OCI-M1 (cell line): ENCODE data around the gene TPCN1.
"Not testable (repeated sequence)": the region's sequence is repeated elsewhere in the genome, so short reads cannot be mapped to it uniquely, and the experiment has no call there.

Experiments used
- DNase-seq: peaks from one replicate; lab custom pipeline; 2025; lab: John Stamatoyannopoulos, UW

The TPCN1 gene

GRCh38 chr12:113196990-113197389, 24.3 kb upstream of the TPCN1 start:
- peak; percentile 90 for DNase-seq

GRCh38 chr12:113197518-113198077, 23.7 kb upstream of the TPCN1 start:
- no peak for DNase-seq

GRCh38 chr12:113198296-113198695, 23.0 kb upstream of the TPCN1 start:
- DNase-seq: no peak

- no peak for DNase-seq
Observed at GRCh38 chr12:113200021-113200797, 21.1 kb upstream of the TPCN1 start.

GRCh38 chr12:113201187-113202177, 19.8 kb upstream of the TPCN1 start:
- no peak for DNase-seq

- no peak for DNase-seq
Observed at GRCh38 chr12:113202300-113203075, 18.8 kb upstream of the TPCN1 start.

GRCh38 chr12:113203852-113204760, 17.2 kb upstream of the TPCN1 start:
- DNase-seq: peak; percentile 52

- peak; percentile 24 for DNase-seq
Observed at GRCh38 chr12:113204804-113205203, 16.5 kb upstream of the TPCN1 start.

- DNase-seq: not testable (repeated sequence)
Observed at GRCh38 chr12:113206802-113207201, 14.5 kb upstream of the TPCN1 start.

- peak; percentile 75 for DNase-seq
Observed at GRCh38 chr12:113207613-113208040, 13.6 kb upstream of the TPCN1 start.

- DNase-seq: peak; percentile 98
Observed at GRCh38 chr12:113208041-113208934, 13.0 kb upstream of the TPCN1 start.

- no peak for DNase-seq
Observed at GRCh38 chr12:113211160-113211559, 10.1 kb upstream of the TPCN1 start.

GRCh38 chr12:113214895-113215400, 6.3 kb upstream of the TPCN1 start:
- peak; percentile 92 for DNase-seq

GRCh38 chr12:113216027-113216426, 5.2 kb upstream of the TPCN1 start:
- DNase-seq: peak; percentile 9

- no peak for DNase-seq
Observed at GRCh38 chr12:113220593-113221180, 577 bp upstream of the TPCN1 start.

- DNase-seq: no peak
Observed at GRCh38 chr12:113221997-113222729, 899 bp downstream of the TPCN1 start.

GRCh38 chr12:113222730-113223531, 1.7 kb downstream of the TPCN1 start:
- peak; percentile 66 for DNase-seq
